GM18508 (cell line): Measurements from ENCODE around the gene CISH.

Experiments used
- ATAC-seq: cut with Tn5 transposase; IDR thresholded peaks from one replicate; pipeline ENCODE4 v1.9.1; 2021; ENCODE audit warnings: moderate number of reproducible peaks; ENCODE audit not compliant: insufficient read depth, unreplicated experiment

Gene CISH

GRCh38 chr3:50600841-50601591 lies 10.6 kb downstream of the CISH start:
- no peak for ATAC-seq

GRCh38 chr3:50600141-50600753 lies 11.3 kb downstream of the CISH start:
- ATAC-seq = no peak

DNA sequence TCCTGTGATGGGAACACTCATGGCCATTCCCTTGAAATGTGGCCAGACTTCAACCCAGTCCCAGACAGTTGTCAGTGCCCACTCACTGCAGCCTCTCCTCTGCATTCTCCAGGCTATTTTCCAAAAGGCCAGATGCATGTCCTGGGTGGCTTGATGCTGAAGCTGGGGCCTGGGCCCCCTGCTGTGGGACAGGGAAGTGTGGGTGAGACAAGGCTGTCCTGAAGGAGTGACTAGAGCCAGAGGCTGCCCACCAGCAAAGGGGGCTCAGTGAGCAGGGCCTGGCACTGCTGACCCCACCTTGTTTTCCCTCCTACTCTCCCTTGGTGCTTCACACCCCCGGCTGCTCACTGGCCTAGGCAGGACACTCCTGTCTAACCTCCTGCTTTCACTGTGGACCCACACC lies 11.9 kb downstream of the CISH start:
- ATAC-seq = no peak

- ATAC-seq = no peak
These were observed 12.4 kb downstream of the CISH start for GRCh38 chr3:50599115-50599715.

DNA sequence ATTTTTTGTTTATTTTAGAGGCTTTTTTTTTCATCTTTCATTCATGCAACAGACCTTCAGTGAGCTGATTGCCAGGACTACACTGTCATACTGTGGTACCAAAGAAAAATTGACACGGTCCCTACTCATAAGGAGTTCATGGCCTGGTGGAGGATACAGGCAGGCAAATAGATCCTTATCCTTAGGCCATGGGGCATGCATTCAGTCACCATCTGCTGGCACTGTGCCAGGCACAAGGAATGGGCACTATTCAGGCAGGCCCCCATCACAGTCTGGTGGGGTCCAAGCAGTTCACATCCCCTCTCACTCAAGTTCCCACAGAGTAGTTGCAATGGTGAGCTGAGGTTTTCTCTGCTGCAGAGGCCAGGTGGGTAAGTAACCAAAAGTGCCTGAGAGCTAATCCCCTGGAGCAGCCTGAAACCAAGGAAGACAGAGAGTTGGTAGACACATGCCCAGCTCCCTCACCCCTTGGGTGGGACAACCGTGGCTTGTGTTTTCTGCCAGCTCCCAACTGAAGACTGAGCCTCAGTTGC lies 17.3 kb downstream of the CISH start:
- no peak for ATAC-seq

DNA sequence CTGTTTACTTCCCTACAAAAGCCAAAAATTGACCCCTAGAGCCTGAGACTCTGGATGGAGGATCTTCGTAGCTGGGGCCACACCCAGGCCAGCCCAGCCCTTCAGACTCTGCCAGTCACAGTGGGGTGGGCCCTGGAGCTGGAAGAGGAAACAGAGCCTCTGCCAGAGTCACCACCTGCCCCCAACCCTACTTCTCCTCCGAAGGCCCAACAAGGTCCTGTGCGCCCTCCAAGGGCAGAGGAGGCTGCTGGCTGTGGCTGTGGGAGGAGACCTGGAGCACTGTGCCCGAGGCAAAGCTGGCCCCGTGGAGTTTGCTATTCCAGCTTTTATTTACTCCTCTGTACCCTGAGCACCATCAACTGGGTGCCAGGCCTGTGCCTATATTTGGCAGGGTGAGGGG lies 19.0 kb downstream of the CISH start:
- no peak for ATAC-seq

GRCh38 chr3:50591196-50591741 lies 20.3 kb downstream of the CISH start:
- ATAC-seq = no peak

DNA sequence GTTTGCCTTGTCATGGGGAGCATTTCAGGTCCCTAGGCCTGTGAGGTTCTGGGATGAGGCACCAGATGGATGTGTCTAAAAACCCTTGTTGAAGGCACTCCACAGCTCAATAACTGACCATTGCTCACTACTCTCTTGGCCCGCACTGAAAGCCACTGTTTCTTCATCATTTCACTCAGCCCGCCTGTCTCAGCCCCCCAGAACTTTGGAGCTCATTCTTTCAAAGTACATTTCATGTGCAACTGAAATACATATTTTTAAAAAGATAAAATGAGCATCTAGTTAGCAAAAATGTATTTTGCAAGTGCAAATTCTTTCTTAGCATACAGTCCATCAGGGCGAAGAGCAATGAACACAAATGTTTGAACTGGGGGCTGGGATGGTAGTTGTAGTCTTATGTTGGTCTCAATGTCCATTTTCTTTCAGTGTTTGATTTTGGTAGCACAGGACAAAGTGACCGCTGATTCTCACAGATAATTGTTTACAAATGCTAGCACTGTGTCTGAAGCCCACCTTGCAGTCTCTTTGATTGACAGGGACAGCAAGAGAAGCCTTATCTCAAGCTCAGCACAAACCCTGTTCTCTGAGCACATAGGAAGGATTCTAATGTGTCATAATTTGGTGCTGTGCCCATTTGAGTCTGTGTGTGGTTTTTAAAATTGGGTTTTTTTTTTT lies 22.7 kb downstream of the CISH start:
- no peak for ATAC-seq

DNA sequence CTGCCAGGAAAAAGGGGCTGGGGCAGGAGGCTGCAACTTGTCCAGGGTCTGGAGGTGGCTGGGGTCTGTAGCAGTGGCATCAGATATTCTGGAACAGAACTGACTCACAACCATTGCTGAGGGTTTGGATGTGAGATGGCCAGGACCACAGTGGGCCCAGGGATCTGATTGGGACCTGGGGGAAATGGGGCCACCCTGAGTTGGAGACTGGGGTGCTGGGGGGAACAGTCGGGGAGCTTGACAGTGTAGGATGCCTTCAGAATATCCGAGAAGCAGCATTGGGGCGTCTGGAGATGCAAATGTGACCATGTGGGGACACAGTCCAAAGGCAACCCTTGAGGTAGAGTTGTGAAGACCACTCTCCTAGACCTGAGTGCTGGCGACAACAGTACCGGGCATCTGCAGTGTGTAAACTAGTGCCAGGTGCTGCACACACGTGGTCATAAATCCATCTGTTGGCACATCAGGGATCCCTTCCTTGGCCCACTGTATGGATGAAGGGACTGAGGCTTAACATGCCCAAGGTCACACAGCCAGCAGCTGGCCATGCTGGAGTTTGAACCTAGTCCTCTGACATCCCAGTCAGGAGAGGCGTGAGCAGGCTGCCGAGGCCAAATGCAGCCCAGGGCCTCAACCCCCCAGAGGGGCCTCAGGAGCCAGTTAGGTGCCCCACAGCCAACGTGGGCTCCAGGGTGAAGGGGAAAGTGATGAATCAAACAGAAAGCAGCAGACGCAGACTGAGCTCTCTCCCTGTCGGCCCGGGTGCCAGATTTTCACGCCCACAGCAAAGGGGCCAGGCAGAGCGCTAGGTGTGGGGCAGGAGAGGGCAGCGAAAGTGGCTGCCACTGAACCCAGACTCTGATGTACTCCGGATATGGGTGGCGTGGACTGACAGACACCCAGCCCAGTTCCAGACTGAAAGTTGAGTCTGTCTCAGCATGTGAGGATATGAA lies 23.5 kb downstream of the CISH start:
- ATAC-seq = no peak

- ATAC-seq = no peak
These were observed 24.2 kb downstream of the CISH start for GRCh38 chr3:50587373-50587772.

DNA sequence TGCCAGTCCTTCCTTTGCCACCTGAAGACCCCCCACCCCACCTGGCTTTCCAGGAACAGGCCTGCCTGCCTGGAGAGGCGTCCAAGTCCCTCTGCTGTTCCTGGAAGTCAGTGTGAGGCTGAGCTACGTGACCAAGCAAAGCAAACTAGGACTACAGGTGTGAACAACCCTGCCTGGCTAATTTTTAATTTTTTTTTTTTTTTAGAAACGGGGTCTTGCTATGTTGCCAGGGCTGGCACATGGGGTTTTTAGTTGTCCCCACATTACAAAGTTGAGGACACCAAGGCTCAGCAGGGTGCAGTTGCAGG lies 24.9 kb downstream of the CISH start:
- no peak for ATAC-seq

GRCh38 chr3:50585919-50586762 lies 25.4 kb downstream of the CISH start:
- no peak for ATAC-seq

DNA sequence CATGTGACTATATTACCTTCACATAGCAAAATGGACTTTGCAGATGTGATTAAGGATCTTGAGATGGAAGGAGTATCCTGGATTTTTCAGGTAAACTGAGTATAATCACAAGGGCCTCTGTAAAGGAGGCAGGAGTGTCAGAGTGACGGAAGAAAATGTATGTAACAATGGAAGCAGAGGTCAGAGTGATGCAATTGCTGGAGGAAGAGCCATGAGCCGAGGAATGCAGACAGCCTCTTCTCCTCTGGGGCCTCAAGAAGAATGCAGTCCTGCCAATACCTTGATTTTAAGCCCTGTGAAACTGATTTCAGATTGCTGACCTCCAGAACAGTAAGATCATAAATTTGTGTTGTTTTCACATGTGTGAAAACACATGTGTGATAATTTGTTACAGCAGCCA lies 27.2 kb downstream of the CISH start:
- ATAC-seq = no peak

DNA sequence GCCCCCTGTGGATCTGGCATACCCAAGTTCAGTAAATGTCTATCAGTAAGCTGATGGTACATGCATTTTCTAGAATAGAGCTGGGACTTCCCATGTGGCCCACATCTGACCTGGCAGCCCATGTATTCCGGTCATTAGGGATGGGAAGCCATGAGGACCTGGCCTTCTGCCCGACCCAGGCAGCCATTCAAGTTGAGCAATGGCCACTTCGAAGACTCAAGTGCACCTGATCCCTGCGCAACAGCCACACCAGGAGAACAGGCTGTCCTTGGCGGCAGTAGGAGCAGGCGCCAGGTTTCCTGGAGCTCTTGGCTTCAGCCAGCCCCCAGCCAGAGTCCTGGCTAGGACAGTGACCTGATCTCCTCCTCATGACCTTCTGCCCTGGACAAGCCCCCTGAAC lies 27.7 kb downstream of the CISH start:
- no peak for ATAC-seq

DNA sequence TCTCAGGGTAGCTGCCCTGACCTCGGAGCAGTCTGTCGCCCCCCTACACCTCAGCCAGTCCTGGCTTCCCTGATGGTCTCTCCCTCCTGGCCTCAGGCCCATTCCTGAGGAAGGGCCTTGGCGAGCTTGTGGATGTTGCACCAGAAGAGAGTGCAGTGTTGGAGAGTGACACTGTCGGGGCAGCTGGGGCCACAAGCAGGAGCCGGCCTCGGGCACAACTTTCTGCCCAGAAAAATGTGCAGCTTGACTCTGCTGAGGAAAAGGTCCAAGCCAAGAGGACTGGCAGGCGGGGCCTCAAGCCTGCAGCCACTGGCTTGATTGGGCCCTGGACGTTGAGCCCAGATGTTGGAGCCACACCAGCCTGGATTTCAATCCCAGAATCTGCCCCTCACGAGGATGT lies 29.5 kb downstream of the CISH start:
- ATAC-seq = no peak

DNA sequence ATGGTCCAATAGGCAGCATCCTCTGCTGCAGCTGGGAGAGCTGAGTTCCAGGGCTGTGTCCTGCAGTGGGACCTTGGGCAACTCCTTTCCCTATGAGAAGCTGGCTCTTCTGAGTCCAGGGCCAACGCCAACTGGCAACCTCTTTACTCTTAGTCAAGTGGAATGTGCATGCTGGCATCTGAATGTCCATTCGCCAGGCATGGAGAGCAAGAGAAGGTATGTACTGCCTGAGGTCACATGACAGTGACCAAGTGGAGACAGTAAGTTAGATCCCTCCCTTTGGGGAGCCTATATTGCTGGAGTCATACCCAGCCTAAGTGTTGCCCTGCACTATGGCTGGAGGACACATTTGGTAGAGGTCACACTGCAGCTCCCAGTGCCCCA lies 30.1 kb downstream of the CISH start:
- no peak for ATAC-seq

GRCh38 chr3:50580683-50581458 lies 30.7 kb downstream of the CISH start:
- ATAC-seq = no peak

GRCh38 chr3:50577348-50577747 lies 34.2 kb downstream of the CISH start:
- ATAC-seq = no peak
